Smooth muscle cell of the coronary artery (primary cell): ENCODE data around the gene POLR2A. TPM values are rescaled to one million over a fixed set of nuclear protein-coding genes. Genes with fewer than 3 reads are reported as not detected.

ENCODE experiments used
- total RNA-seq: library from RNA; depleted of rRNA; stranded (reverse); fragments of >200 nt; gene quantifications from 2 replicates; pipeline ENCODE4 v1.2.3, GENCODE V29; 2014; ENCODE audit warnings: low replicate concordance

POLR2A gene
- total RNA-seq, result 62.8 and 87.6 TPM in 2 replicates

GRCh38 chr17:7484067-7484918, at the start of gene POLR2A:
POLR2A (plus strand) TSS chr17:7484366.

DNA sequence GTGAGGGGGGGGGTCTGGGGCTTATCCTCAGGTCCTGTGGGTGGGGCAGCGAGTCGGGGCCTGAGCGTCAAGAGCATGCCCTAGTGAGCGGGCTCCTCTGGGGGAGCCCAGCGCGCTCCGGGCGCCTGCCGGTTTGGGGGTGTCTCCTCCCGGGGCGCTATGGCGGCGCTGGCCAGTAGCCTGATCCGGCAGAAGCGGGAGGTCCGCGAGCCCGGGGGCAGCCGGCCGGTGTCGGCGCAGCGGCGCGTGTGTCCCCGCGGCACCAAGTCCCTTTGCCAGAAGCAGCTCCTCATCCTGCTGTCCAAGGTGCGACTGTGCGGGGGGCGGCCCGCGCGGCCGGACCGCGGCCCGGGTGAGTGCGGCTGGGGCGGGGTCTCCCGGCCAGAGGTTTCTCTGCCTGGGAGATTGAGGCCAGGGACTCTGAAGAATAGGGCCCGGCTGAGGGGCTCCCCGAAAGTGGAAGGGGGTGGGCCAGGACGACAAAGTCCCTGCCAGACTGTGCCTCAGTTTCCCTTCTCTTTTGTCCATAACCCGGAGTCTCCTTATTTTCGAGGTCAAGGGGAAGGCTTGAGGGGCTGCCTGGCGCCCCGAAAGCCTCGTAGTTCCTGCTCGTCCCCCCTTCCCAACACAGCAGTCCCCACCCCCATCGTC, 44.6 kb upstream of the POLR2A start, which contains the start of gene FGF11:
Gene FGF11 (plus strand): TSS at position 51 of the 651 bp plus-strand sequence. CDS start 109 bp downstream, at position 160.

DNA sequence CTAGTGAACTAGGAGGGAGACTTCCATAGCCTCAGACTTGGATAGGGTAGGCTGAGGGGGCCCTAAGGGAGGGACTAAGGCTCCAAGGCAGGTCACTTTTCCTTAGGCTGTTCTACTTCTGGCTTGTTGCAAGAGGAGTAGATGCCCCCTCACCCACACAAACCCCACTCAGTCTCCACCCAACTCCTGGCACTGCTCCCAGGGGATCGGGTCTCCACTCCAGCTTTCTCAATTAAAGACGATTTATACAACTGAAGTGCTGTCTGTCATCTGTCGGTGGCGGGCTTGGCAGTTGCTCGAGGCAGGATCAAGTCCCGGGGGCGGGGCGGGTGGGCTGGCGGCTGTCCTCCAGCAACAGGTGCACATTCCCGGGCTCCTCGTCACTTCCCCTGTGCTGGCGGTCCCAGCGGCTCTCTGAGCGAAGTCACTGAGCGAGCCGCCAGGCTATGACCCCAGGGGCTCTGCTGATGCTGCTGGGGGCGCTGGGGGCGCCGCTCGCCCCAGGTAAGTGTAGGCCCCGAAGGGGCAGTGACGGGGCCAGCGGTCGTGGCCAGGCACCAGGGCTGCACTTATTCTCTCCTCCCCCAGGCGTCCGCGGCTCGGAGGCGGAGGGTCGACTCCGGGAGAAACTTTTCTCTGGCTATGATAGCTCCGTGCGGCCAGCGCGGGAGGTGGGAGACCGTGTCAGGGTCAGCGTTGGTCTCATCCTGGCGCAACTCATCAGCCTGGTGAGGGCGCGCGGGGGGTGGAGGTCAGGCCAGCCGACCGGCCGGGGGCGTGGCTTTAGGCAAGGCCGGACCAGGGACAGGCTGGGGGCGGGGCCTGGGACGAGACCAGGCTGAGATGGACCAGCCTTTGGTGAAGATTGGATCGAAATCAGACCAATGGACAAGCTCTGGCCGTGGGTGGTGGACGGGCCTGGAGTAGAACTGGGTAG, 39.2 kb upstream of the POLR2A start, which contains the start of gene CHRNB1:
Gene CHRNB1 (plus strand): TSS at position 380 of the 937 bp plus-strand sequence. CDS start 67 bp downstream, at position 447.

DNA sequence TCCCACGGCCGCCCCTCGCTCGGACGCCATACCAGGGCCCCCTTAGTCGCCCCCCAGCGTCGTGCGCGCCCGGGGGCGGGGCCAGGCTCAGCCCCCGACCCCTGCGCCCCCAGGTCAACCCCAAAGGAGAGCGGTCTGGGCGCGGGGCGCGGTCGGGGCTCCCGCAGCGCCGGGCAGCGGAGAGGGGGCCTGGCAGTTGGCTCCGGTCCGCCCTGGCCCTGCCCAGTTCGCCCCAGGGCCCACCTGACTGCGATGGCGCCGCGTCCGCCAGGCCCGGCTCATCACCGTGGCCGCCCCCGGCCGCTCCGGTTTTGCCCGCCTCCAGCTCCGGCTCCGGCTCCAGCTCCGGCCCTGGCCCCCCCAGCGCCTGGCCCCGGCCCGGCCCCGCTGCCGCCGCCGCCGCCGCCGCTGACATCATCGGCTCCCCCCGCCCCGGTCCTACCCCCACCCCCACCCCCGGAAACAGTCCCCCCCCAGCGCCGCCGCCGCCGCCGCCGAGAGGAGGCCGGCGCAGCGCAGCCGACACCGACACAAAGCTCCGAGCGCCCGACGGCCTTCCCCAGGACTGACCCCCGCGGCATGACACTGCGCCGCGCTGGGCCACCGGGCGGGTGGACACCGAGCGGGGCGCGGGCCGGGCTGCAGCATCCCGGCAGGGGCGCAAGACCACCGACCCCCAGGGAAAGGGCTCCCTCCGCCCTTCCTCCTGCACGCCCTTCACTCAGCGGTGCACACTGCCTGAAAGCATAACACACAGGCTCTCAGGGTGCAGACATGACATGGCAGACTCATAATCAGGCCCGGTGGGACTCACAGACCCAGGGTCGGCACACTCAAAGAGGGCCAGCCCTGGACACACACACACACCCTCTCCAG, 4.7 kb upstream of the POLR2A start, which contains the start of gene ZBTB4:
Gene ZBTB4 (minus strand): TSS at position 419 of the 876 bp plus-strand sequence. CDS start 12,830 bp downstream, outside the sequence.

GRCh38 chr17:7481275-7481674, 2.9 kb upstream of the POLR2A start, which contains the start of gene SLC35G6:
SLC35G6 (plus strand) TSS chr17:7481446; CDS start chr17:7481517, 71 bp downstream.

DNA sequence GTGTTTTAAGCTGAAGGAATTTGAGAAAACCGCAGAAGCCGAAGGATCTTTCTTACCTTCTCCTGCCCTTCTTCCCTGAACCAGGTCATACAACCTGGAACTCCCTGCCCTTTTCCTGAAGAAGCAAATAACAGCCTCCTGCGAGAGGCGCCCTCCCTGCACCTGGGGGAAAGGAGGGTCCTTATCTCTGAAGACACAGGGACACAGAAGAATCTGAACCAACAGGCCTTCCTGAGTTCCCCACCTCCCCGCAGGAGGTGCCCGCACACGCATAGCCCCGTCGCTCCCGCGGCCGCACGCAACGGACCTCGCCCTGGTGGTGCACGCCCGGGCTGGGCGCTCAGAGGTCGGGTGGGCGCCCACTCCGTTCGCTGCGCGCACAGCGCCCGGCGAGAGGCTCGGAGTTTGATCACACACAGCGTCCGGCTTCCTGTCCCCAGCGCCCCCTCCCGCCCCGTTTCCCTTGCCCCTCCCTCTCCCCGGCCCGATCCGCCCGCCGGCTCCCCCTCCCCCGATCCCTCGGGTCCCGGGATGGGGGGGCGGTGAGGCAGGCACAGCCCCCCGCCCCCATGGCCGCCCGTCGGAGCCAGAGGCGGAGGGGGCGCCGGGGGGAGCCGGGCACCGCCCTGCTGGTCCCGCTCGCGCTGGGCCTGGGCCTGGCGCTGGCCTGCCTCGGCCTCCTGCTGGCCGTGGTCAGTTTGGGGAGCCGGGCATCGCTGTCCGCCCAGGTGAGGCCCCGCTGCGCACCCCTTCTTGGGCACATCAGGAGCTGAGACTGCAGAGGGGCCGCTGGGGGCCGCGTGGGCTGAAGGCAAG, 64.6 kb downstream of the POLR2A start, which contains the start of gene TNFSF12:
Gene TNFSF12 (plus strand): TSS at position 474 of the 816 bp plus-strand sequence. CDS start 96 bp downstream, at position 570.

Other genes with a start within 250 kb of the POLR2A start
- gene DVL2, start 249.8 kb upstream of the POLR2A start, total RNA-seq, result 56.3 and 89.0 TPM in 2 replicates
- 38.3 and 41.2 TPM in 2 replicates for gene PHF23, start 244.9 kb upstream of the POLR2A start, total RNA-seq
- gene GABARAP, start 241.9 kb upstream of the POLR2A start, total RNA-seq, result 180 and 222 TPM in 2 replicates
- 16.7 and 21.2 TPM in 2 replicates for gene CTDNEP1, start 232.6 kb upstream of the POLR2A start, total RNA-seq
- gene ELP5, start 232.2 kb upstream of the POLR2A start, total RNA-seq, result 20.6 and 25.9 TPM in 2 replicates
- gene CLDN7, start 221.9 kb upstream of the POLR2A start, total RNA-seq, result 0.70 and 1.6 TPM in 2 replicates
- 0.08 and 0.12 TPM in 2 replicates for gene SLC2A4, start 202.6 kb upstream of the POLR2A start, total RNA-seq
- gene YBX2, start 189.7 kb upstream of the POLR2A start, total RNA-seq, result not detected in 2 replicates
- 688 and 774 TPM in 2 replicates for gene EIF5A, start 176.7 kb upstream of the POLR2A start, total RNA-seq
- 21.7 and 32.9 TPM in 2 replicates for gene GPS2, start 169.0 kb upstream of the POLR2A start, total RNA-seq
- 16.8 and 28.4 TPM in 2 replicates for gene NEURL4, start 155.0 kb upstream of the POLR2A start, total RNA-seq
- gene ACAP1, start 147.8 kb upstream of the POLR2A start, total RNA-seq, result 1.3 and 4.3 TPM in 2 replicates
- 4.9 and 10.4 TPM in 2 replicates for gene KCTD11, start 132.2 kb upstream of the POLR2A start, total RNA-seq
- gene TMEM95, start 129.2 kb upstream of the POLR2A start, total RNA-seq, result not detected in 2 replicates
- 0.08 and 0.35 TPM in 2 replicates for gene TNK1, start 103.3 kb upstream of the POLR2A start, total RNA-seq
- gene PLSCR3, start 89.8 kb upstream of the POLR2A start, total RNA-seq, result 8.5 and 23.2 TPM in 2 replicates
- gene TMEM256, start 80.3 kb upstream of the POLR2A start, total RNA-seq, result 42.7 and 135 TPM in 2 replicates
- 3.7 and 5.0 TPM in 2 replicates for gene NLGN2, start 76.5 kb upstream of the POLR2A start, total RNA-seq
- not detected in 2 replicates for gene SPEM1, start 64.0 kb upstream of the POLR2A start, total RNA-seq
- not detected in 2 replicates for gene SPEM2, start 58.8 kb upstream of the POLR2A start, total RNA-seq
- not detected in 2 replicates for gene SPEM3, start 55.5 kb upstream of the POLR2A start, total RNA-seq
- 0.94 and 4.4 TPM in 2 replicates for gene TMEM102, start 48.9 kb upstream of the POLR2A start, total RNA-seq
- 2.6 and 5.4 TPM in 2 replicates for gene FGF11, start 44.9 kb upstream of the POLR2A start, total RNA-seq
- 7.1 and 9.6 TPM in 2 replicates for gene CHRNB1, start 39.3 kb upstream of the POLR2A start, total RNA-seq
- 9.2 and 9.8 TPM in 2 replicates for gene ZBTB4, start 4.7 kb upstream of the POLR2A start, total RNA-seq
- not detected in 2 replicates for gene SLC35G6, start 2.9 kb upstream of the POLR2A start, total RNA-seq
- gene TNFSF12, start 64.7 kb downstream of the POLR2A start, total RNA-seq, result 3.9 TPM in 2 replicates
- 0.59 and 1.1 TPM in 2 replicates for gene TNFSF13, start 74.4 kb downstream of the POLR2A start, total RNA-seq
- 45.4 and 76.6 TPM in 2 replicates for gene SENP3, start 77.6 kb downstream of the POLR2A start, total RNA-seq
- 4.7 and 22.3 TPM in 2 replicates for gene CD68, start 95.3 kb downstream of the POLR2A start, total RNA-seq
- 48.6 and 59.0 TPM in 2 replicates for gene MPDU1, start 99.5 kb downstream of the POLR2A start, total RNA-seq
- 0.23 TPM in 1 of 2 replicates, not detected in the other for gene SOX15, start 105.7 kb downstream of the POLR2A start, total RNA-seq
- 24.0 and 58.9 TPM in 2 replicates for gene FXR2, start 130.5 kb downstream of the POLR2A start, total RNA-seq
- 39.1 and 56.6 TPM in 2 replicates for gene SAT2, start 143.5 kb downstream of the POLR2A start, total RNA-seq
- gene SHBG, start 145.8 kb downstream of the POLR2A start, total RNA-seq, result 0.23 and 1.2 TPM in 2 replicates
- not detected in 2 replicates for gene ATP1B2, start 166.6 kb downstream of the POLR2A start, total RNA-seq
- gene TP53, start 203.1 kb downstream of the POLR2A start, total RNA-seq, result 14.3 and 23.0 TPM in 2 replicates
- gene WRAP53, start 204.1 kb downstream of the POLR2A start, total RNA-seq, result 2.6 and 4.6 TPM in 2 replicates
- 0.47 and 1.4 TPM in 2 replicates for gene EFNB3, start 220.8 kb downstream of the POLR2A start, total RNA-seq
- 0.15 and 0.35 TPM in 2 replicates for gene DNAH2, start 233.4 kb downstream of the POLR2A start, total RNA-seq